Psoas muscle (tissue), 8 donors: ENCODE measurements around the gene STARD4. TPM values are rescaled to one million over a fixed set of nuclear protein-coding genes. Genes with fewer than 3 reads are reported as not detected.

ENCODE experiments used
- ATAC-seq, 4 donors: fragments of 200-7000 bp; cut with Tn5 transposase; one replicate each; pipeline ENCODE4 v1.9.1; 2020; ENCODE audit warnings: moderate library complexity in 3 of 4, mild to moderate bottlenecking in 2 of 4
- DNase-seq, 2 donors: peaks; one replicate each; pipeline ENCODE4 v3.0.0-alpha.2; 2020
- H3K27ac ChIP-seq: fragments of 200-600 bp; one replicate; pipeline ENCODE4 v1.8.0; 2022
- H3K27me3 ChIP-seq, 3 donors: fragments of 200-600 bp in 1 of 3; one replicate each; pipeline versions ENCODE4 v1.6.1 to v1.8.0; 2013 to 2022; ENCODE audit warnings: low read length in 2 of 3, mild to moderate bottlenecking in 2 of 3, moderate library complexity in 1 of 3; ENCODE audit not compliant: insufficient read depth in 3 of 3
- H3K36me3 ChIP-seq, 2 donors: fragments of 200-600 bp in 1 of 2; one replicate each; pipeline versions ENCODE4 v1.6.1 to v1.8.0; 2013 to 2022; ENCODE audit warnings: low read depth in 1 of 2, mild to moderate bottlenecking in 1 of 2, moderate library complexity in 1 of 2; ENCODE audit not compliant: insufficient read depth in 1 of 2
- H3K4me1 ChIP-seq: fragments of 200-600 bp; one replicate; pipeline ENCODE4 v1.8.0; 2022
- H3K4me3 ChIP-seq: fragments of 200-600 bp; one replicate; pipeline ENCODE4 v1.8.0; 2022; ENCODE audit warnings: mild to moderate bottlenecking
- H3K9me3 ChIP-seq: fragments of 200-600 bp; one replicate; pipeline ENCODE4 v1.8.0; 2022
- WGBS, 3 donors: extraction: QIAGEN DNeasy Blood & Tissue Kit; methylation state at CpG; one replicate each; pipeline versions ENCODE4 v1.1.6 to v1.1.7; 2013; 5-methylcytosine and 5-hydroxymethylcytosine counted together
- intact Hi-C, 2 donors: fragments of 100-400 bp; cut with DNase I; formaldehyde crosslinking; loops; one replicate each; pipeline versions ENCODE4 v1.11.0 to v1.14.2; 2022
- polyA plus RNA-seq, 3 donors: library from polyadenylated mRNA; stranded (reverse); fragments of 200-250 nt; gene quantifications; one replicate each; pipeline ENCODE4 v1.2.3, GENCODE V29; 2013
- total RNA-seq, 4 donors: library from RNA; stranded (reverse); fragmentation: NEBNext Ultra II Directional in 2 of 4; extraction: Animal tissue kit (Norgen Biotek cat#: 25700) in 2 of 4; gene quantifications; one replicate each; pipeline versions ENCODE4 v1.2.1 to v1.2.4, GENCODE V29; 2021 to 2023
- TF ChIP-seq, protein P1 (sequence below): fragments of 200-600 bp; IDR thresholded peaks from one replicate; pipeline ENCODE4 v1.8.0; 2022; ENCODE audit warnings: antibody characterized with exemption
- donor health status: healthy with polysubstance abuse.
- donor health status: DM: no; HTN: no; CAD: no; lungs with moderate emphysema.
- donor health status: Bipolar disorder and iron deficiency.
- donor health status: healthy.
- donor health status: DM: yes; HTN: yes; CAD: no.
- donor health status: DM: no; HTN: no; CAD: no.
- donor health status: DM: no; HTN: no; CAD: no.
- donor health status: DM: yes; HTN: yes; CAD: no.

The STARD4 gene
- total and polyA plus RNA-seq, 7 donors, result 0.86 to 2.3 (median 1.3) TPM

DNA sequence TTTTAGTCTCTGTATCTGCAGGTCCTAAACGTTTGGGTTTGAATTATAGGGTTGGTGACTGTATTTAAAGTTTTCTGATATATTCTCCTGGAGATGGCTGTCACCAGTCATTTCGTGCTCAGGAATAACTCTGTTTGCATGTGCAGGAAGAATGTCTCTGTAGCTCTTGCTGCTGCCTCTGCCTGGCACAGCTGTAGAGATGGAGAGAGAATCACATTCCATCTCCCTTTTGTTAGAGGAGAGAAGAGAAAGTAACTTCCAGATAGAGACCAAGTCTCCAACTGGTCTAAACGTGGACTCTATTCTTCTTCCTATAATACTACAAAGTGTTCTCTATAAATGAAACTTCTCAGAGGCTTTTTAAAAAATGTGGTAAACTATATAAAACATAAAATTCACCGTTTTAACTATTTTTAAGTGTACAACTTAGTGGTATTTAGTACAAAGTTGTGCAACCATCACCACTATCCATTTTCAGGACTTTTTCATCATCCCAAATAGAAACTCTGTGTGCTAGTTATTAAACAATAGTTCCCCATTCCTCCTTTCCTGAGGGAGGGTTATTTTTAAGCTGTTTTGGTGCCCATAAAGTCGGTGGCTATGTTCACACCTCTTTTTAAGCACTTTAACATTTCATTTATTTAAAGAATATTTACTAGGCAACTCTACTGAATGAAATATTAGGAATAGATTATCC is 20.7 kb upstream of the STARD4 start:
- Histone ChIP-seq H3K4me1 (no peaks in the 10 kb centered on the region), H3K4me3 (no peak overlapping the region), H3K9me3 (no peaks in the 10 kb centered on the region), H3K27me3 (no peaks in the 10 kb centered on the region), H3K36me3 (no peaks in the 10 kb centered on the region), H3K27ac (no peak overlapping the region)
- DNase-seq, result no peak
- TF ChIP-seq, protein P1, sequence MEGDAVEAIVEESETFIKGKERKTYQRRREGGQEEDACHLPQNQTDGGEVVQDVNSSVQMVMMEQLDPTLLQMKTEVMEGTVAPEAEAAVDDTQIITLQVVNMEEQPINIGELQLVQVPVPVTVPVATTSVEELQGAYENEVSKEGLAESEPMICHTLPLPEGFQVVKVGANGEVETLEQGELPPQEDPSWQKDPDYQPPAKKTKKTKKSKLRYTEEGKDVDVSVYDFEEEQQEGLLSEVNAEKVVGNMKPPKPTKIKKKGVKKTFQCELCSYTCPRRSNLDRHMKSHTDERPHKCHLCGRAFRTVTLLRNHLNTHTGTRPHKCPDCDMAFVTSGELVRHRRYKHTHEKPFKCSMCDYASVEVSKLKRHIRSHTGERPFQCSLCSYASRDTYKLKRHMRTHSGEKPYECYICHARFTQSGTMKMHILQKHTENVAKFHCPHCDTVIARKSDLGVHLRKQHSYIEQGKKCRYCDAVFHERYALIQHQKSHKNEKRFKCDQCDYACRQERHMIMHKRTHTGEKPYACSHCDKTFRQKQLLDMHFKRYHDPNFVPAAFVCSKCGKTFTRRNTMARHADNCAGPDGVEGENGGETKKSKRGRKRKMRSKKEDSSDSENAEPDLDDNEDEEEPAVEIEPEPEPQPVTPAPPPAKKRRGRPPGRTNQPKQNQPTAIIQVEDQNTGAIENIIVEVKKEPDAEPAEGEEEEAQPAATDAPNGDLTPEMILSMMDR, result no peak
- 46 to 68% (median 55%) methylated on average over 5 of the region's 5 CpGs for WGBS, 3 donors
- no peak for ATAC-seq
- intact Hi-C loops, result loop anchor here (5.0 kb wide), 1 partner anchor 614 kb away; no protein-coding TSS in a partner anchor

DNA sequence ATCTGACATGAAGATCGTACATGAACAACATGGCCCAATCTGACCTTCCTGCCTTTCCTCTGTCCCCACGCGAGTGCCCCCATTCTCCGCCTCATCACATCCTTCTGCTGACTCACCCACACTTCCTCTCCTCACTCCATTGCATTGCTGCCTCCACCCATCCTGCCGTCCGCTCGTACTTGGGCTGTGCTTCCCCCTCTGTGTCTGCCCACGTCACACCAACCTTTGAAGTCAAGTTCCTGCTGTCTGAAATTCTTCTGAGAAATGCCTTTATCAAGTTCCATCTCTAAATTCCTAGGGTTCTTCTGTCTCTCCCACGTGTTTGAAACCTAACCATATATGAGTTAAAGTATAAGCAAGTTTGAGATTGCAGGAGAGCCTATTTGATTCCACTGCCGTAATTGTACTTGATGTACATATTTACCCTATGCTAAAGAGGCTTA is 18.0 kb upstream of the STARD4 start:
- H3K4me1 ChIP-seq, result no peaks in the 10 kb centered on the region
- no peak overlapping the region for H3K27ac ChIP-seq
- TF ChIP-seq, protein P1, result no peak
- no peaks in the 10 kb centered on the region for H3K27me3 ChIP-seq
- no peak overlapping the region for H3K4me3 ChIP-seq
- intact Hi-C loops, result loop anchor here (5.0 kb wide), 1 partner anchor 617 kb away; no protein-coding TSS in a partner anchor
- DNase-seq (peak; percentile 57 to 74), ATAC-seq (peak in 3 of 4 donors; percentile 71 to 73 (median 73))
- no peaks in the 10 kb centered on the region for H3K36me3 ChIP-seq
- WGBS, 3 donors, result 46 to 53% (median 49%) methylated on average over 10 of the region's 10 CpGs
- no peaks in the 10 kb centered on the region for H3K9me3 ChIP-seq

DNA sequence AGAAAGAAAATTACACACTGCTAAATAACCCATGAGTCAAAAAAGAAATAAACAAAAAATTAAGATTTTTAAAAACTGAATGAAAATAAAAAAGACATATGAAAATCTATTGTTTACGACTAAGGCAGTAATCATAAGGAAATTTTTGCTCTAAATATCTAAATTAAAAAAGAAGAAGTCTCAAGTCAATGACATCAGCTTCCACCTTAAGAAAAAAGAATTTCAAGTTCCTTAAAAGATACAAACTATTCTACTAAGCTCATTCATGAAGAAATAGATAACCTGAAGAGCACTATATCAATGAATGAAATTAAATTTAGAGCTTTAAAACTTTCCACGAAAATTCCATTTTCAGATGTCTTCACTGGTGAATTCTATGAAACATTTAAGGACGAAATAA is 15.7 kb upstream of the STARD4 start:
- no peak for DNase-seq
- 87 to 89% (median 89%) methylated on average over 3 of the region's 3 CpGs for WGBS, 3 donors
- no peaks in the 10 kb centered on the region for H3K36me3 ChIP-seq
- no peaks in the 10 kb centered on the region for H3K27me3 ChIP-seq
- no peak overlapping the region for H3K4me3 ChIP-seq
- TF ChIP-seq, protein P1, result no peak
- H3K9me3 ChIP-seq, result no peaks in the 10 kb centered on the region
- intact Hi-C loops, result no loop called here
- no peak overlapping the region for H3K27ac ChIP-seq
- no peak for ATAC-seq
- no peaks in the 10 kb centered on the region for H3K4me1 ChIP-seq

DNA sequence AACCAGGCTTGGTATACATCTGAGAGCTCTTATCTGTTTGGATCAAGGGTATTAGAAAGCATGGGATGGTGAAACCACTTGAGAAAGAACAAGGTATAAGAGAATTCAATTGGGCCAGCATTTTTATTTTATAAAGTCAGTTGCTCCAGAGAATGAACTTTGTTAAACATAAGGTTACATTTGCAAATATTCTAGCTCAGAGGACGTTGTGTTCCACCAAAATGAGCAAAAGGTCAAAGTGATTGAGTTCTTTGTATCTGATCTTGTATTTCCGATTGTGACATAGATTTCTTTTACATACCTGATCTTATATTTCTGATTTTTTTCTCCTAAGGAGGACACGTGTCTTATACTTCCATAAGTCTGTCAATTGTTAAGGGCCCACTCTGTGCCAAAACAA is 8.6 kb upstream of the STARD4 start:
- Histone ChIP-seq H3K4me3 (no peak overlapping the region), H3K27me3 (peaks cover 0 to 3% (median 3%) of the 10 kb centered on the region in 3 donors), H3K4me1 (no peaks in the 10 kb centered on the region), H3K27ac (no peak overlapping the region), H3K36me3 (no peaks in the 10 kb centered on the region), H3K9me3 (no peaks in the 10 kb centered on the region)
- no peak for ATAC-seq
- TF ChIP-seq, protein P1, result no peak
- intact Hi-C loops, result no loop called here
- DNase-seq, result no peak
- WGBS, 3 donors, result 84 to 88% (median 88%) methylated on average over 3 of the region's 3 CpGs
